Endodermal cell (in vitro differentiated cells): Measurements from ENCODE around the gene CPEB3. TPM values are rescaled to one million over a fixed set of nuclear protein-coding genes. Genes with fewer than 3 reads are reported as not detected.

Experiments used
- DNase-seq: peaks from one replicate; pipeline ENCODE4 v3.0.0-alpha.2; 2017
- H3K27ac ChIP-seq: 2 replicates; pipeline ENCODE4 v1.5.1; 2013; ENCODE audit warnings: mild to moderate bottlenecking, low read depth, low read length, moderate library complexity
- H3K27me3 ChIP-seq: 2 replicates; pipeline ENCODE4 v1.6.1; 2013; ENCODE audit warnings: mild to moderate bottlenecking, low read length, moderate library complexity; ENCODE audit not compliant: insufficient read depth, control insufficient read depth, poor library complexity, severe bottlenecking
- H3K36me3 ChIP-seq: 2 replicates; pipeline ENCODE4 v1.7.0; 2013; ENCODE audit warnings: mild to moderate bottlenecking, low read length, moderate library complexity; ENCODE audit not compliant: control insufficient read depth, insufficient read depth
- H3K4me1 ChIP-seq: one replicate; pipeline ENCODE4 v1.7.0; 2013; ENCODE audit warnings: low read length; ENCODE audit not compliant: control insufficient read depth, insufficient read depth
- H3K4me3 ChIP-seq: 2 replicates; pipeline ENCODE4 v1.5.1; 2013; ENCODE audit warnings: mild to moderate bottlenecking, low read length, moderate library complexity
- H3K9ac ChIP-seq: 2 replicates; pipeline ENCODE4 v1.6.1; 2013; ENCODE audit warnings: mild to moderate bottlenecking, low read length, moderate library complexity; ENCODE audit not compliant: poor library complexity, severe bottlenecking; ENCODE audit errors: extremely low read depth
- H3K9me3 ChIP-seq: 2 replicates; pipeline ENCODE4 v1.6.1; 2013; ENCODE audit warnings: mild to moderate bottlenecking, low read length, moderate library complexity; ENCODE audit not compliant: control insufficient read depth
- H3K27ac Mint-ChIP-seq: 2 replicates; pipeline ENCODE4 v1.8.0; 2020; ENCODE audit warnings: mixed read lengths
- H3K27me3 Mint-ChIP-seq: 2 replicates; pipeline ENCODE4 v1.8.0; 2021; ENCODE audit warnings: mild to moderate bottlenecking, mixed read lengths; ENCODE audit not compliant: insufficient read depth
- H3K36me3 Mint-ChIP-seq: 2 replicates; pipeline ENCODE4 v1.8.0; 2020; ENCODE audit warnings: low read depth, mixed read lengths
- H3K4me1 Mint-ChIP-seq: 2 replicates; pipeline ENCODE4 v1.8.0; 2020; ENCODE audit warnings: mixed read lengths
- H3K4me3 Mint-ChIP-seq: 2 replicates; pipeline ENCODE4 v1.8.0; 2020; ENCODE audit warnings: mild to moderate bottlenecking, moderate library complexity, mixed read lengths
- H3K9me3 Mint-ChIP-seq: 2 replicates; pipeline ENCODE4 v1.8.0; 2020; ENCODE audit warnings: mild to moderate bottlenecking, mixed read lengths
- WGBS, 2 experiments: methylation state at CpG; one replicate each; pipeline versions ENCODE4 v1.1.5 to v1.1.7; 2013; ENCODE audit warnings: missing lambda C conversion rate in 2 of 2, mixed read lengths in 1 of 2; ENCODE audit not compliant: insufficient coverage in 1 of 2, insufficient read length in 1 of 2; 5-methylcytosine and 5-hydroxymethylcytosine counted together
- total RNA-seq, 2 donors: library from RNA; stranded (reverse); fragmentation: NEBNext Ultra II Directional in 1 of 2; extraction: Animal tissue kit (Norgen Biotek cat#: 25700) in 1 of 2; gene quantifications; 2 replicates in 1 of 2; 3 replicates in 1 of 2; pipeline ENCODE4 v1.2.1, GENCODE V29; 2021
- TF ChIP-seq, protein P1 (sequence below): fragments of 200-600 bp; sonication (generic); conservative IDR thresholded peaks from 2 replicates; pipeline ENCODE4 v1.5.0; 2021; ENCODE audit warnings: antibody characterized with exemption, mild to moderate bottlenecking

Gene CPEB3
- total RNA-seq, 2 donors from 2014 or later, result 1.1 to 1.3 TPM

DNA sequence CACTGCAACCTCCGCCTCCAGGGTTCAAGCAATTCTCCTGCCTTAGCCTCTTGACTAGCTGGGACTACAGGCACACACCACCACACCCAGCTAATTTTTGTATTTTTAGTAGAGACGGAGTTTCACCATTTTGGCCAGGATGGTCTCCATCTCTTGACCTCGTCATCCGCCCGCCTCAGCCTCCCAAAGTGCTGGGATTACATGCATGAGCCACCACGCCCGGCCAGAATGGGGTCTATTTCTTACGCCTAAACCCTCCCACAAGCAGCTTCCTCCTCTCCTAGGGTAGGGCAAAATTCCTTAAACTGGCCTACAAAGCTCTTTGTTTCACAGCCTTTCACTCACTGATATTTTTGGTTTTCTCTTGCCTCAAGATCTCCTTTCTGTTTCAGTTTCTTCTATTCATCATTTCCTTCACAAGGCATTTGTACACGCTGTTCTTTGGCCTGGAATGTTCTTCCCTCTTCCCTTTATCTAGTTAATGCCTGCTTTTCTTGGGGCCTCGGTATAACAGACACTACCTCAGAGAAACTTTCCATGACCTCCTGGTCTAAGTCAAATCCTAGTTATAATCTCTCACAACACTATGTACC lies 6.7 kb downstream of the CPEB3 start:
- H3K4me3 ChIP-seq, result no peak overlapping the region
- H3K9ac ChIP-seq, result no peak overlapping the region
- Mint-ChIP-seq H3K27ac (no peak overlapping the region), H3K4me1 (no peaks in the 10 kb centered on the region), H3K9me3 (no peaks in the 10 kb centered on the region), H3K4me3 (no peak overlapping the region), H3K27me3 (no peaks in the 10 kb centered on the region), H3K36me3 (no peaks in the 10 kb centered on the region)
- WGBS, 2 experiments, result 91 to 92% methylated on average over 10 of the region's 10 CpGs
- TF ChIP-seq, protein P1, sequence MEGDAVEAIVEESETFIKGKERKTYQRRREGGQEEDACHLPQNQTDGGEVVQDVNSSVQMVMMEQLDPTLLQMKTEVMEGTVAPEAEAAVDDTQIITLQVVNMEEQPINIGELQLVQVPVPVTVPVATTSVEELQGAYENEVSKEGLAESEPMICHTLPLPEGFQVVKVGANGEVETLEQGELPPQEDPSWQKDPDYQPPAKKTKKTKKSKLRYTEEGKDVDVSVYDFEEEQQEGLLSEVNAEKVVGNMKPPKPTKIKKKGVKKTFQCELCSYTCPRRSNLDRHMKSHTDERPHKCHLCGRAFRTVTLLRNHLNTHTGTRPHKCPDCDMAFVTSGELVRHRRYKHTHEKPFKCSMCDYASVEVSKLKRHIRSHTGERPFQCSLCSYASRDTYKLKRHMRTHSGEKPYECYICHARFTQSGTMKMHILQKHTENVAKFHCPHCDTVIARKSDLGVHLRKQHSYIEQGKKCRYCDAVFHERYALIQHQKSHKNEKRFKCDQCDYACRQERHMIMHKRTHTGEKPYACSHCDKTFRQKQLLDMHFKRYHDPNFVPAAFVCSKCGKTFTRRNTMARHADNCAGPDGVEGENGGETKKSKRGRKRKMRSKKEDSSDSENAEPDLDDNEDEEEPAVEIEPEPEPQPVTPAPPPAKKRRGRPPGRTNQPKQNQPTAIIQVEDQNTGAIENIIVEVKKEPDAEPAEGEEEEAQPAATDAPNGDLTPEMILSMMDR, result no peak
- DNase-seq, result no peak
- no peak overlapping the region for H3K27ac ChIP-seq
- no peaks in the 10 kb centered on the region for H3K27me3 ChIP-seq
- no peaks in the 10 kb centered on the region for H3K4me1 ChIP-seq
- no peaks in the 10 kb centered on the region for H3K9me3 ChIP-seq
- no peaks in the 10 kb centered on the region for H3K36me3 ChIP-seq

DNA sequence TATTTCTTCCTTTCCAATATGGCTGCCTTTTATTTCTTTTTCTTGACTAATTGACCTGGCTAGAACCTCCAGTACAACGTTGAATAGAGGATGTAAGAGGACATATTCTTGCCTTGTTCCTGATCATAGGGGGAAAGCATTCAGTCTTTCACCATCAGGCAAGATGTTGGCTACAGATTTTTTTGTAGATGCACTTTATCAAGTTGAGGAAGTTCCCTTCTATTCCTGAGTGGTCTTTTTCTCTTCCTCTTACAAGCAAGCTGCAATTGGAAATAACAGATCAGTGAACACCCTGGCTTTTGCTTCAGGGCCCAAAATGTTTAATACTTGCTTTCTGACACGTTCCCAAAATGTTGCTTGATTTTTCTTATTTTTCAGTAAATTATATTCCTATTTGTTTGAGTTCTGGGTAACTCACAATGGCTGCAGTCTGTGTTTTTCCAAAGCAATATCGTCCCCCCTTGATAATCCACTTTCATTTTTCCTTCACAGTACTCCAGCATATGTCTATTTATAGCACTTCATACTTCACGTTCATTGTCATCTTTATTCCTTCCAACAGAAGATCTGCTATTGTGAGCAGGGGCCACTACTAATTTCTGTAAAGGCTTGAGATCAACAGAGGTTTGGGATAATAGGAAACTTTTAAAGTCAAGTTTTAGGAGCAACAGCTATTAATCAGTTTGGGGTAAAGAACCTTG lies 11.7 kb downstream of the CPEB3 start:
- Mint-ChIP-seq H3K4me1 (no peaks in the 10 kb centered on the region), H3K9me3 (no peaks in the 10 kb centered on the region), H3K27ac (no peak overlapping the region), H3K4me3 (no peak overlapping the region), H3K36me3 (no peaks in the 10 kb centered on the region), H3K27me3 (no peaks in the 10 kb centered on the region)
- TF ChIP-seq, protein P1, result no peak
- Histone ChIP-seq H3K27me3 (no peaks in the 10 kb centered on the region), H3K4me3 (no peak overlapping the region), H3K27ac (no peak overlapping the region), H3K9ac (no peak overlapping the region), H3K36me3 (no peaks in the 10 kb centered on the region), H3K9me3 (no peaks in the 10 kb centered on the region), H3K4me1 (no peaks in the 10 kb centered on the region)
- no peak for DNase-seq
- 90 to 93% methylated on average over 3 to 4 of the region's 4 CpGs for WGBS, 2 experiments

DNA sequence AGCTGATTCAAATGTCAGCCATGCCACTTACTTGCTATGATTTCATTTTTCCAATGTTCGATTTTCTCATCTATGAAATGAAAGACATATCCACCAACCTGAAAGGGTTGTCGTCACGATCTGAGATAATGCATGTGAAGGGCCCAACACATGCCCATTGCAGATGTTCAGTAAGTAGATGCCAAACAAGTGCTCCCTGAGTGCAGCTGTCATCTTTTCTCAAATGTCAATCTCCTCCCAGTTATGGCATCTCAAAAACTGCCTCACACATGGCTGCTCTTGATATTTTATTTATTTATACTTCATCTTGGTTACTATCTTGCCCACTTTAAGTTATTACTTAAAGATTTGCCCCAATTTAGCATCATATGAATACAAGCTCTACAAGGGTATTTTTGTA lies 16.8 kb downstream of the CPEB3 start:
- DNase-seq, result no peak
- TF ChIP-seq, protein P1, result no peak
- Mint-ChIP-seq H3K9me3 (no peaks in the 10 kb centered on the region), H3K27me3 (no peaks in the 10 kb centered on the region), H3K27ac (no peak overlapping the region), H3K4me3 (no peak overlapping the region), H3K4me1 (no peaks in the 10 kb centered on the region), H3K36me3 (no peaks in the 10 kb centered on the region)
- no peak overlapping the region for H3K27ac ChIP-seq
- no peaks in the 10 kb centered on the region for H3K9me3 ChIP-seq
- H3K27me3 ChIP-seq, result no peaks in the 10 kb centered on the region
- WGBS, 2 experiments, result 83 to 93% methylated on average over 3 of the region's 3 CpGs
- no peaks in the 10 kb centered on the region for H3K36me3 ChIP-seq
- no peaks in the 10 kb centered on the region for H3K4me1 ChIP-seq
- no peak overlapping the region for H3K9ac ChIP-seq
- H3K4me3 ChIP-seq, result no peak overlapping the region
